Psoas muscle (tissue), 8 donors: ENCODE data around the gene CCDC40. TPM values are rescaled to one million over a fixed set of nuclear protein-coding genes. Genes with fewer than 3 reads are reported as not detected.

Experiments used
- ATAC-seq, 4 donors: fragments of 200-7000 bp; cut with Tn5 transposase; one replicate each; pipeline ENCODE4 v1.9.1; 2020; ENCODE audit warnings: moderate library complexity in 3 of 4, mild to moderate bottlenecking in 2 of 4
- DNase-seq, 2 donors: peaks; one replicate each; pipeline ENCODE4 v3.0.0-alpha.2; 2020
- H3K27ac ChIP-seq: fragments of 200-600 bp; one replicate; pipeline ENCODE4 v1.8.0; 2022
- H3K27me3 ChIP-seq, 3 donors: fragments of 200-600 bp in 1 of 3; one replicate each; pipeline versions ENCODE4 v1.6.1 to v1.8.0; 2013 to 2022; ENCODE audit warnings: low read length in 2 of 3, mild to moderate bottlenecking in 2 of 3, moderate library complexity in 1 of 3; ENCODE audit not compliant: insufficient read depth in 3 of 3
- H3K36me3 ChIP-seq, 2 donors: fragments of 200-600 bp in 1 of 2; one replicate each; pipeline versions ENCODE4 v1.6.1 to v1.8.0; 2013 to 2022; ENCODE audit warnings: low read depth in 1 of 2, mild to moderate bottlenecking in 1 of 2, moderate library complexity in 1 of 2; ENCODE audit not compliant: insufficient read depth in 1 of 2
- H3K4me1 ChIP-seq: fragments of 200-600 bp; one replicate; pipeline ENCODE4 v1.8.0; 2022
- H3K4me3 ChIP-seq: fragments of 200-600 bp; one replicate; pipeline ENCODE4 v1.8.0; 2022; ENCODE audit warnings: mild to moderate bottlenecking
- H3K9me3 ChIP-seq: fragments of 200-600 bp; one replicate; pipeline ENCODE4 v1.8.0; 2022
- WGBS, 3 donors: extraction: QIAGEN DNeasy Blood & Tissue Kit; methylation state at CpG; one replicate each; pipeline versions ENCODE4 v1.1.6 to v1.1.7; 2013; 5-methylcytosine and 5-hydroxymethylcytosine counted together
- intact Hi-C, 2 donors: fragments of 100-400 bp; cut with DNase I; formaldehyde crosslinking; loops; one replicate each; pipeline versions ENCODE4 v1.11.0 to v1.14.2; 2022
- polyA plus RNA-seq, 3 donors: library from polyadenylated mRNA; stranded (reverse); fragments of 200-250 nt; gene quantifications; one replicate each; pipeline ENCODE4 v1.2.3, GENCODE V29; 2013
- total RNA-seq, 4 donors: library from RNA; stranded (reverse); fragmentation: NEBNext Ultra II Directional in 2 of 4; extraction: Animal tissue kit (Norgen Biotek cat#: 25700) in 2 of 4; gene quantifications; one replicate each; pipeline versions ENCODE4 v1.2.1 to v1.2.4, GENCODE V29; 2021 to 2023
- TF ChIP-seq, protein P1 (sequence below): fragments of 200-600 bp; IDR thresholded peaks from one replicate; pipeline ENCODE4 v1.8.0; 2022; ENCODE audit warnings: antibody characterized with exemption
- donor health status: healthy with polysubstance abuse.
- donor health status: DM: no; HTN: no; CAD: no; lungs with moderate emphysema.
- donor health status: Bipolar disorder and iron deficiency.
- donor health status: healthy.
- donor health status: DM: yes; HTN: yes; CAD: no.
- donor health status: DM: no; HTN: no; CAD: no.
- donor health status: DM: no; HTN: no; CAD: no.
- donor health status: DM: yes; HTN: yes; CAD: no.

The CCDC40 gene
- total and polyA plus RNA-seq, 7 donors: 0.51 to 1.9 (median 1.4) TPM

DNA sequence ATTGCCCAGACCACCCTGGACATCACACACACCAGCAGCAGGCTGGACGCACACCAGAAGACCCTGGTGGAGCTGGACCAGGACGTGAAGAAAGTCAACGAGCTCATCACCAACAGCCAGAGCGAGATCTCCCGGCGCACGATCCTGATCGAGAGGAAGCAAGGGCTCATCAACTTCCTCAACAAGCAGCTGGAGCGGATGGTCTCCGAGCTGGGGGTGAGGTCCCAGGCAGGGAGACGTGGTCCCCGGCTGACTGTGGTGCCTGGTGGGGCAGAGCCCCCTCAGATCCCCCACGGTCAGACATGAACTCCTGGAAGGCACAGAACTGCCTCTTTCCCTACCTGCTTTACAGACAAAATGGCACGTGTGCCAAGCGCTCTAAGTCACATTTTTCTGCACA is 48.3 kb downstream of the CCDC40 start:
- TF ChIP-seq, protein P1, sequence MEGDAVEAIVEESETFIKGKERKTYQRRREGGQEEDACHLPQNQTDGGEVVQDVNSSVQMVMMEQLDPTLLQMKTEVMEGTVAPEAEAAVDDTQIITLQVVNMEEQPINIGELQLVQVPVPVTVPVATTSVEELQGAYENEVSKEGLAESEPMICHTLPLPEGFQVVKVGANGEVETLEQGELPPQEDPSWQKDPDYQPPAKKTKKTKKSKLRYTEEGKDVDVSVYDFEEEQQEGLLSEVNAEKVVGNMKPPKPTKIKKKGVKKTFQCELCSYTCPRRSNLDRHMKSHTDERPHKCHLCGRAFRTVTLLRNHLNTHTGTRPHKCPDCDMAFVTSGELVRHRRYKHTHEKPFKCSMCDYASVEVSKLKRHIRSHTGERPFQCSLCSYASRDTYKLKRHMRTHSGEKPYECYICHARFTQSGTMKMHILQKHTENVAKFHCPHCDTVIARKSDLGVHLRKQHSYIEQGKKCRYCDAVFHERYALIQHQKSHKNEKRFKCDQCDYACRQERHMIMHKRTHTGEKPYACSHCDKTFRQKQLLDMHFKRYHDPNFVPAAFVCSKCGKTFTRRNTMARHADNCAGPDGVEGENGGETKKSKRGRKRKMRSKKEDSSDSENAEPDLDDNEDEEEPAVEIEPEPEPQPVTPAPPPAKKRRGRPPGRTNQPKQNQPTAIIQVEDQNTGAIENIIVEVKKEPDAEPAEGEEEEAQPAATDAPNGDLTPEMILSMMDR: no peak
- no peak for DNase-seq
- WGBS, 3 donors: 86 to 92% (median 92%) methylated on average over 15 of the region's 15 CpGs

DNA sequence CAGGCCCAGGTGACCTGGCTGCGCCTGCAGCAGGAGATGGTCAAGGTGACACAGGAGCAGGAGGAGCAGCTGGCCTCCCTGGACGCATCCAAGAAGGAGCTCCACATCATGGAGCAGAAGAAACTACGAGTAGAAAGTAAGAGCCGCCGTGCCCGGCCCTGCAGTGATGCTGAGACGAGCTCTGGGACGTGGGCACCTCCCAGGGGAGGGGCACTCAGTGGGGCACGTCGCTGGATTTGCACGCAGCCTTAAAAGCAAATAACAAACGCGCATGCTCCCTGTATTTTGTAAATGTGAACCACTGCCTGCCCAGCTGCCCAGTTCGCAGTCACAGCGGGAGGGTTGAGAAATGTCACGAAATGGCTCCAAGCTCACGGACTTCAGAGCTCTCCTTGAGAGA is 49.6 kb downstream of the CCDC40 start:
- intact Hi-C loops: no loop called here
- Histone ChIP-seq H3K27ac (no peak overlapping the region), H3K27me3 (no peaks in the 10 kb centered on the region), H3K36me3 (no peaks in the 10 kb centered on the region), H3K9me3 (no peaks in the 10 kb centered on the region), H3K4me1 (no peaks in the 10 kb centered on the region), H3K4me3 (no peak overlapping the region)
- TF ChIP-seq, protein P1: no peak
- ATAC-seq (no peak), DNase-seq (no peak)
- 85 to 89% (median 86%) methylated on average over 17 of the region's 17 CpGs for WGBS, 3 donors

More for the DNA sequence above, 48.3 kb downstream of the CCDC40 start:
- no peaks in the 10 kb centered on the region for H3K36me3 ChIP-seq
- no peaks in the 10 kb centered on the region for H3K4me1 ChIP-seq
- intact Hi-C loops: loop anchor here in 1 of 2 donors (5.0 kb wide), 1 partner anchor 77 kb away; no protein-coding TSS in a partner anchor
- no peaks in the 10 kb centered on the region for H3K9me3 ChIP-seq
- no peak overlapping the region for H3K27ac ChIP-seq
- H3K4me3 ChIP-seq: no peak overlapping the region
- ATAC-seq: no peak
- H3K27me3 ChIP-seq: no peaks in the 10 kb centered on the region

DNA sequence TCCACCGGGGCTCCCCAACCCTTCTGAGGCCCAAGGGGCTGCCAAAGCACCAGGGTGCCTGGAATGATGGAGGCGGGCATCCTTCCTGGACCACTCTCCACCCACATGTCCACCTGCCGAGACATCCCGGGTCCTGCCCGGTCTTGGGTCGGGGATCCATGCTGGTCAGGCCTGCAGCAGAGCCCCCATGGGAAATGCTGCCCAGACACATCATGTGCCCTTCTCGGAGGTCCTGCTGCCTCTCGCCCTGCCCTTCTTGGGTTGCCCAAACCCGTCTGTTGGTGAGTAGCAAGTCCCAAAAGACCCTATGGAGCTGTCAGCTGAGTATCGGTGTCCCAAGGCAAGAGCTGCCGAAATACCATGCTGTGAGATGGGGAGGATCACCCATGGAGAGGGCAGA is 50.2 kb downstream of the CCDC40 start:
- Histone ChIP-seq H3K4me3 (no peak overlapping the region), H3K4me1 (no peaks in the 10 kb centered on the region), H3K27ac (no peak overlapping the region), H3K9me3 (no peaks in the 10 kb centered on the region), H3K27me3 (no peaks in the 10 kb centered on the region), H3K36me3 (no peaks in the 10 kb centered on the region)
- intact Hi-C loops: no loop called here
- no peak for DNase-seq
- no peak for ATAC-seq
- TF ChIP-seq, protein P1: no peak
- WGBS, 3 donors: 85 to 90% (median 88%) methylated on average over 10 to 11 of the region's 11 CpGs

DNA sequence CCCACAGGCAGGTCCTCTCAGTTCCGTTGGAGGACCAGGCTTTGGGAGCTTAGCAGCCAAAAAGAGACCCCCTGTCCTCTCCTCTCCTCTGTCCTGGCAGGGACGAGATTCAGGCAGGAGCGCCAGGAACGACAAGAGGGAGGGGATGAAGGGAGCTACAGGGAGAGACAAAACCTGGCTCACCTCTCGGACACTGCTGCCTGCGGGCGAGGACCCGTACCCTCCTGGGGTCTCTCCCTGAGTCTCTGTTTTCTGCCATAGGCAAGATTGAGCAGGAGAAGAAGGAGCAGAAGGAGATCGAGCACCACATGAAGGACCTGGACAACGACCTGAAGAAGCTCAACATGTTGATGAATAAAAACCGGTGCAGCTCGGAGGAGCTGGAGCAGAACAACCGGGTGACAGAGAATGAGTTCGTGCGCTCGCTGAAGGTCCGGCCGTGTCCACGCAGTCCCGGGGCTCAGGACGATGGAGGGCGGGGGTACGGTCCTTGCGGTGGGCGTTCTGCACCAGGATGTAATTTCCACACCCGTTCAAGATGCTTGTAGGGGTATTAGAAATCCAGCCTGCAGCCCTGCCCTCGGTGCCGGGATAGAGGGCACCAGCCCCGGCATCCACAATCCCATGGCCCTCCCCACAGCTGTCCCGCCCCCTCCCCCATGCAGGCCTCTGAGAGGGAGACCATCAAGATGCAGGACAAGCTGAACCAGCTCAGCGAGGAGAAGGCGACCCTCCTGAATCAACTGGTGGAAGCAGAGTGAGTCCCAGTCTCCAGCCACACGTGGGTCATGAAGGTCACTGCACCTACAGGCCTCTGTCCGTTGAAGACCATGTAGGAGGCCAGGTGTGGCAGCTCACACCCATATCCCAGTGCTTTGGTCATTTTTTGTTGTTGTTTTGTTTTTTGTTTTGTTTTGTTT is 51.2 kb downstream of the CCDC40 start:
- TF ChIP-seq, protein P1: no peak
- no peaks in the 10 kb centered on the region for H3K27me3 ChIP-seq
- H3K27ac ChIP-seq: no peak overlapping the region
- 81 to 84% (median 83%) methylated on average over 33 to 34 of the region's 34 CpGs for WGBS, 3 donors
- intact Hi-C loops: no loop called here
- H3K9me3 ChIP-seq: no peaks in the 10 kb centered on the region
- no peaks in the 10 kb centered on the region for H3K36me3 ChIP-seq
- no peak overlapping the region for H3K4me3 ChIP-seq
- ATAC-seq (no peak), DNase-seq (no peak)
- H3K4me1 ChIP-seq: no peaks in the 10 kb centered on the region
